ENCODE data around the gene GSG1L2.

Gene GSG1L2

GRCh38 chr17:9821921-9822320 is at the start of gene GSG1L2:
TSS of gene GSG1L2 (minus strand) at chr17:9822079. CDS start at chr17:9822071, 8 bp downstream.
- DNase-seq (ENCODE audit: low read depth, low spot score), result no peak

- DNase-seq (ENCODE audit: low read depth, low spot score), result no peak
These were observed 46.7 kb upstream of the GSG1L2 start for GRCh38 chr17:9868552-9868951.

GRCh38 chr17:9865586-9865985 is 43.7 kb upstream of the GSG1L2 start:
- no peak for DNase-seq (ENCODE audit: low read depth, low spot score)

GRCh38 chr17:9862949-9863348 is 41.1 kb upstream of the GSG1L2 start:
- no peak for DNase-seq (ENCODE audit: low read depth, low spot score)

GRCh38 chr17:9862220-9862619 is 40.3 kb upstream of the GSG1L2 start:
- DNase-seq (ENCODE audit: low read depth, low spot score), result no peak

- no peak for DNase-seq (ENCODE audit: low read depth, low spot score)
These were observed 39.0 kb upstream of the GSG1L2 start for GRCh38 chr17:9860851-9861250.

GRCh38 chr17:9859781-9860180 is 37.9 kb upstream of the GSG1L2 start:
- DNase-seq (ENCODE audit: low read depth, low spot score), result no peak

GRCh38 chr17:9855036-9855435 is 33.2 kb upstream of the GSG1L2 start:
- DNase-seq (ENCODE audit: low read depth, low spot score), result no peak

GRCh38 chr17:9854255-9854654 is 32.4 kb upstream of the GSG1L2 start:
- DNase-seq (ENCODE audit: low read depth, low spot score), result no peak

GRCh38 chr17:9850151-9850550 is 28.3 kb upstream of the GSG1L2 start:
- DNase-seq (ENCODE audit: low read depth, low spot score), result no peak

- no peak for DNase-seq (ENCODE audit: low read depth, low spot score)
These were observed 23.4 kb upstream of the GSG1L2 start for GRCh38 chr17:9845306-9845705.

GRCh38 chr17:9844153-9844552 is 22.3 kb upstream of the GSG1L2 start:
- no peak for DNase-seq (ENCODE audit: low read depth, low spot score)

- DNase-seq (ENCODE audit: low read depth, low spot score), result no peak
These were observed 21.5 kb upstream of the GSG1L2 start for GRCh38 chr17:9843152-9844010.

GRCh38 chr17:9842057-9842758 is 20.3 kb upstream of the GSG1L2 start:
- DNase-seq (ENCODE audit: low read depth, low spot score), result no peak

GRCh38 chr17:9839433-9839832 is 17.6 kb upstream of the GSG1L2 start:
- DNase-seq (ENCODE audit: low read depth, low spot score), result no peak

GRCh38 chr17:9837551-9838471 is 15.9 kb upstream of the GSG1L2 start:
- no peak for DNase-seq (ENCODE audit: low read depth, low spot score)

- no peak for DNase-seq (ENCODE audit: low read depth, low spot score)
These were observed 12.0 kb upstream of the GSG1L2 start for GRCh38 chr17:9833922-9834321.

GRCh38 chr17:9830711-9831110 is 8.8 kb upstream of the GSG1L2 start:
- no peak for DNase-seq (ENCODE audit: low read depth, low spot score)

- no peak for DNase-seq (ENCODE audit: low read depth, low spot score)
These were observed 7.5 kb upstream of the GSG1L2 start for GRCh38 chr17:9829343-9829742.

- DNase-seq (ENCODE audit: low read depth, low spot score), result no peak
These were observed 6.7 kb upstream of the GSG1L2 start for GRCh38 chr17:9828296-9829295.
